Lower leg skin (tissue), 3 donors: ENCODE results near the gene ARHGAP8.
"Not testable (repeated sequence)": the region's sequence is repeated elsewhere in the genome, so short reads cannot be mapped to it uniquely, and the experiment has no call there.

Experiments used
- CTCF ChIP-seq, 3 donors: fragments of 450-650 bp; IDR thresholded peaks; one replicate each; pipeline ENCODE4 v1.5.1; 2016; ENCODE audit warnings: antibody characterized with exemption in 3 of 3, mild to moderate bottlenecking in 3 of 3, moderate library complexity in 2 of 3
- POLR2A ChIP-seq, 2 donors: fragments of 450-650 bp; IDR thresholded peaks; one replicate each; pipeline ENCODE4 v1.6.1; 2016 to 2017; ENCODE audit warnings: antibody characterized with exemption in 2 of 2, mild to moderate bottlenecking in 1 of 2, moderate library complexity in 1 of 2

GRCh38 chr22:44858819-44859218 lies 106.4 kb downstream of the ARHGAP8 start:
- TF ChIP-seq CTCF, POLR2A (IDR thresholded peaks at IDR 0.05): not testable (repeated sequence)
